Measurements from ENCODE around the gene RGPD8.
A peak's percentile ranks its signal among the peaks of the same experiment; 100 is the strongest.
"Not testable (repeated sequence)": the region's sequence is repeated elsewhere in the genome, so short reads cannot be mapped to it uniquely, and the experiment has no call there.

Gene RGPD8

DNA sequence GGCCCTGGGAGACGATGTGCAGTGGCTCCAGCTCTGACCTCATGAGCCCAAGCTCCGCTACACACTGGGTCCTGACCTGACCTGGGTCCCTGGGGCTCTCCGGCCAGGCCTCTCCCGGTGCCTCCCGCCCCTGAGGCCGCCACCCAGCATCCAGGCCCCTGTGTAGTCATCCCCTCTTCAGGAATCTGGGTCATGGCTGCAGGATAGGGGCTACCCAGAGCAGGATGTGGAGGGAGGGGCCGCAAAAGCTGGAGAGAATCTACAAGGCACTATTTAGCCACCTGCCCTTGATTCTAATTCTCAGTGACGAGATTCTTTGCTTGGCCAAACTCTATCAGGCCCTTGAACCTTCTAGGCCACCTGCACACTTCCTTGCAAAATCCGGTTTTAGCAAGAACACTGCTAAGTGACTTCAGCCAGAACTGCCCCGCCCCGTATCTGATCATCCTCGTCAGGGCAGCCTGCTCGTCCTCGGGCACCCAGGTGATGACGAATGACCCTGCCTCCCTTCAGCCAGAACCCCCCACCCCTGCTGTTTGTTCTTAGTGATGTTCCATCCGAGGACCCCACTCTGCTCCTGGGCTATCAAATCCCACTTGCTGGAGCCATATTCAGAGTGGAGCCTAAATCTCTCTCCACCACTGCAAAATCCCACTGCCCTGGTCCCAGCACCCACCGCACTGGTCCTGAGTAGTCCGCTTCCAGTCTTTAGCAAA lies 2.4 kb upstream of the RGPD8 start:
- DNase-seq (ENCODE audit: low read depth, low spot score), result not testable (repeated sequence)

GRCh38 chr2:112434890-112435715 lies 1.7 kb upstream of the RGPD8 start:
- peak; percentile 75 for DNase-seq (ENCODE audit: low read depth, low spot score)

GRCh38 chr2:112433932-112434730 lies 686 bp upstream of the RGPD8 start:
- DNase-seq (ENCODE audit: low read depth, low spot score), result peak; percentile 6

DNA sequence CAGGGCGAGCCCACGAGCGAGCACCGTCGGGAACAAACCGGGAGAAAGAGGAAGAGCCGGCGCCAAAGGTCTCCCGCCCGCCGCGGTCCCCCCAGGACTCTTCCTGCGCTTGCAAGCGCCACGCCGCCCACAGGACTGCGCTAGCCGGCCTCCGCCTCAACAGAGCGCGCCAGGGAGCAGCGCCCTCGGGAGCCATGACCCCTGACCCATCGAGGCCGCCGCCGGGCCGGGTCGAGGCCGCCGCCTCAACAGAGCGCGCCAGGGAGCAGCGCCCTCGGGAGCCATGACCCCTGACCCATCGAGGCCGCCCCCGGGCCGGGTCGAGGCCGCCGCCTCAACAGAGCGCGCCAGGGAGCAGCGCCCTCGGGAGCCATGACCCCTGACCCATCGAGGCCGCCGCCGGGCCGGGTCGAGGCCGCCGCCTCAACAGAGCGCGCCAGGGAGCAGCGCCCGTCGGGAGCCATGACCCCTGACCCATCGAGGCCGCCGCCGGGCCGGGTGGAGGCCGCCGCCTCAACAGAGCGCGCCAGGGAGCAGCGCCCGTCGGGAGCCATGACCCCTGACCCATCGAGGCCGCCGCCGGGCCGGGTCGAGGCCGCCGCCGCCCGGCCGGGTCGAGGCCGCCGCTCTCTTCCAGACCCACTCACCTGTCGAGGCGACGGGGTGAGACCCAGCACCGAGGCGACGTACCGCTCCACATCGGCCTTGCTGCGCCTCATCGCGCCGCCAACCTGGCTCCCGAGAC lies 538 bp downstream of the RGPD8 start:
- peak; percentile 25 for DNase-seq (ENCODE audit: low read depth, low spot score)

DNA sequence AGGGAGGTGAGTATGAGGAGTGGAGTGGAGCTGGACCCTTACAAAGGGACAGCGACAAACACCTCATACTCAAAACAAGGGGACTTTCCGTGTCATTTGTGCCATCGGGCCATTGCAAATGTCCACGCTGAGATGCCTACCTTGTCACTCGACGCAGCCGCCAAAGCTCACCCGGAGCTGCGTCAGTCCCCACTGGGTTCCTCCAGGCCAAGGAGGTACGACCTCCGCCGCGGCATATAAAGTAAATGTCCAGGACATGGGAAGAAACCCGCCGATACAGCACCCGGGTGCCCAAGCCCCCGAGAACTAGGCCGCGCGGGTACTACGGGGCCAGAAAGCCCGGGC lies 1.1 kb downstream of the RGPD8 start:
- DNase-seq (ENCODE audit: low read depth, low spot score), result not testable (repeated sequence)

DNA sequence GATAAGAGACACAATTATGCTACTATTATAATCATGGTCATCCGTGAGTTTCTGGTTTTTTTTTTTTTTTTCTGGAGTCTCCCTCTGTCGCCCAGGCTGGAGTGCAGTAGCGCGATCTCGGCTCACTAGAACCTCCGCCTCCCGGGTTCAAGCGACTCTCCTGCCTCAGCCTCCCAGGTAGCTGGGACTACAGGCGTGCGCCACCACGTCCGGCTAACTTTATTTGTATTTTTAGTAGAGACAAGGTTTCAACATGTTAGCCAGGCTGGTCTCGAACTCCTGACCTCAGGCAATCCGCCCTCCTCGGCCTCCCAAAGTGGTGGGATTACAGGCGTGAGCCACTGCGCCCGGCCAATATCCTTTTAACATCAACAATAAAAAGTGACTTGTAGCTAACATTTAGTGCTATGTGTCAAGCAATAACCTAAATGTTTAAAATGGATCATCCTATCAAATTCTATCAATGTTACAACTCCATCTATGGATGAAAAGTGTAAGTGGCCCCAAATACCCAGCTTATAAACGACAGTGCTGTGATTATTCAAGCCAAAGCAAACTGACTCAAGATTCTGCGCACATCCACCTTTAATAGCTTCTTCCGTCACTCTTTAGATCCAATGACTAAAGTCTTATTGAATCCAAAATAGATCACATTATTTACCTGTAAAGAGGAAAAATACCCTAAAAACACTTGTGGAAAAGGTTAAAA lies 1.7 kb downstream of the RGPD8 start:
- not testable (repeated sequence) for DNase-seq (ENCODE audit: low read depth, low spot score)

DNA sequence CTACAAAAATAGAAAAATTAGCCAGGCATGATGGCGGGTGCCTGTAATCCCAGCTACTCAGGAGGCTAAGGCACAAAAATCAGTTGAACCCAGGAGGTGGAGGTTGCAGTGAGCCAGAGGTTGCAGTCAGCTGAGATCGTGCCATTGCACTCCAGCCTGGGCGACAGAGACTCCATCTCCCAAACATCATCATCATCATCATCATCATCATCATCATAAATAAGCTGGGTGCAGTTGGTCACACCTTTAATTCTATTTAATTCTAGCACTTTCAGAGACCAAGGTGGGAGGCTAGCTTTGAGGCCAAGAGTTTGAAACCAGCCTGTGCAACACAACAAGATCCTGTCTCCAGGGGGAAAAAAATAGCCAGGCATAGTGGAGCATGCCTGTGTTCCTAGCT lies 8.9 kb downstream of the RGPD8 start:
- DNase-seq (ENCODE audit: low read depth, low spot score), result not testable (repeated sequence)

GRCh38 chr2:112416860-112417259 lies 16.6 kb downstream of the RGPD8 start:
- DNase-seq (ENCODE audit: low read depth, low spot score), result not testable (repeated sequence)

GRCh38 chr2:112360055-112360454 lies 73.4 kb downstream of the RGPD8 start:
- not testable (repeated sequence) for DNase-seq (ENCODE audit: low read depth, low spot score)

DNA sequence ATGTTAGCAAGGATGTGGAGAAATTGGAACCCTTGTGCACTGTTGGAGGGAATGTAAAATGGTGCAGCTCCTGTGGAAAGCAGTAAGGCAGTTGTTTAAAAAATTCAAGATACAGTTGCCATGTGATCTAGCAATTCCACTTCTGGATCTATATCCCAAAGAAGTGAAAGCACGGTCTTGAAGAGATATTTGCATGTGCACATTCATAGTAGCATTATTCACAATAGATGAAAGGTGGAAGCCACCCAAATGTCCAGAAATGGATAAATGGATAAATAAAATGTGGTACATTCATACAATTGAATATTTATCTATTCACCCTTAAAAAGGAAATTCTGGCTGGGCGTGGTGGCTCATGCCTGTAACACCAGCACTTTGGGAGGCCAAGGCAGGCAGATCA lies 79.1 kb downstream of the RGPD8 start:
- DNase-seq (ENCODE audit: low read depth, low spot score), result not testable (repeated sequence)

- DNase-seq (ENCODE audit: low read depth, low spot score), result not testable (repeated sequence)
Measured at GRCh38 chr2:112352809-112353603, 80.4 kb downstream of the RGPD8 start.

DNA sequence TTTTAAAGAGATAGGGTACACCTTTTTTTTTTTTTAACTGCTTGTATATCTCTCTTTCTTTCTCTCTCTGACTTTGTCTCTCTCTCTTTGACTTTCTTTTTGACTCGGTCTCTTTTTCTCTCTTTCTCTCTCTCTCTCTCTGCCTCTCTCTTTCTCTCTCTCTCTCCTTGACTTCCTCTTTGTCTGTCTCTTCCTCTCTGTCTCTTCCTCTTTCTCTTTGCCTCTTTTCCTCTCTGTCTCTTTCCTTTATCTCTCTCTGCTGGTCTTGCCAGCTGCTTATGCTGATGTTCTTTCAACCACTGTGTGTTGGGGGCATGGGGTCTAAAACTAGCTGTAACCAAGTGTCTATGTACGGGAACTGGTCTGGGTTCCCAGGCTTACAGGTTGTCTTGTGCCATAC lies 81.2 kb downstream of the RGPD8 start:
- not testable (repeated sequence) for DNase-seq (ENCODE audit: low read depth, low spot score)

GRCh38 chr2:112345030-112346027 lies 88.1 kb downstream of the RGPD8 start:
- peak; percentile 41 for DNase-seq (ENCODE audit: low read depth, low spot score)

- DNase-seq (ENCODE audit: low read depth, low spot score), result no peak
Measured at GRCh38 chr2:112343827-112344585, 89.4 kb downstream of the RGPD8 start.

DNA sequence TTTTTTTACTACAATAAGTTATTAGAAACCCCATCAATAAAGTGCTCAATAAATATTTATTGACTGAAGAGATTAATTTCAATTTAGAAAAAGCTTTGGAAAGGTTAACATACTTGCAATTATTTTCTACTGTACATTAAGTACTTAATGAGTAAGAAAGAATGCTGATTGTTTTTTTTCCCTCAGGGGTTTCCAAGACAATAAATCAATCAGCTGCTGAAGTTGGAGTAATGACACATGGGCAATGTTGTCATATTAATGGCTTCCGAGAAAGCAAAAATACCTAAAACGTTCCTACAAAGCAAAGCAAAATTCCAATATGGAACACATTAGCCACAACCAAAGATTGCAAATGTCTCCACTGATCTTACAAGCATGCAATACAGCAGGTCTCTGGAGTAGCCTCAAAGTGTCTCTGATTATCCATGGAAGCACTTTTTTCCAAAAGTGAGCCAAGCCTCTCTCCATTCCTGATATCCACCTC lies 91.3 kb downstream of the RGPD8 start:
- DNase-seq (ENCODE audit: low read depth, low spot score), result no peak

- no peak for DNase-seq (ENCODE audit: low read depth, low spot score)
Measured at GRCh38 chr2:112340475-112341267, 92.8 kb downstream of the RGPD8 start.

GRCh38 chr2:112339986-112340385 lies 93.5 kb downstream of the RGPD8 start:
- no peak for DNase-seq (ENCODE audit: low read depth, low spot score)
